SK-N-SH (cell line): ENCODE measurements around the gene EEA1.

Experiments
- EP300 ChIP-seq, 2 experiments: IDR thresholded peaks; 2 replicates each; pipeline versions ENCODE4 v1.4.0 to v1.6.1; 2012; ENCODE audit warnings: borderline replicate concordance in 1 of 2, low read depth in 1 of 2, low read length in 1 of 2
- EZH2phosphoT487 ChIP-seq: fragments of 200-600 bp; sonication (generic); IDR thresholded peaks from 2 replicates; pipeline ENCODE4 v1.6.1; 2017; ENCODE audit warnings: low read depth, mixed run types, mild to moderate bottlenecking, antibody characterized with exemption, moderate library complexity, borderline replicate concordance
- TAF1 ChIP-seq: IDR thresholded peaks from 2 replicates; pipeline ENCODE4 v1.6.1; 2012; ENCODE audit warnings: low read depth, mild to moderate bottlenecking, low read length, moderate library complexity, borderline replicate concordance
- YY1 ChIP-seq: IDR thresholded peaks from 2 replicates; pipeline ENCODE4 v1.4.0; 2012; ENCODE audit warnings: low read depth, mild to moderate bottlenecking
- TF ChIP-seq, protein P1 (sequence below): IDR thresholded peaks from 2 replicates; pipeline ENCODE4 v1.4.0; 2012; ENCODE audit warnings: low read depth
- TF ChIP-seq, protein P2 (sequence below): fragments of 200-600 bp; sonication (generic); IDR thresholded peaks from 2 replicates; pipeline ENCODE4 v1.6.1; 2017; ENCODE audit warnings: antibody characterized with exemption, mild to moderate bottlenecking, moderate library complexity

DNA sequence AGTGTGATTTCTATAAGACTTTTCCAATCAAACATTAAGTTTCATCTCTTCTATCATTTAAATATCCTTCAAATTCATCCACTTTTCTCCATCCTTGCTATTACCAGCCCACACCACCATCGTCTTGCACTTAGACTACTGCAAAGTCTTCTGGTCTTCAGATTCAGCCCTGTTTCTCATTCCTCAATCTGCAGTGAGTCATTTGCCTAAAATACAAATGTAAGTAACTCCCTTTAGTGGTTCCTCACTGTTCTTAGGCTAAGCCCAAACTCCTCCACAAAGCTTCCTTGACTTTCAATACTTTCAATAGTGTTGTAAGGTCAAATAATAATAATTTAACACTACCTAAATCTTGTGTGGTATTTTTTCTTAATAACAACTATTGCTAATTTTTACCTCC lies 143.1 kb downstream of the EEA1 start:
- TF ChIP-seq, protein P1, sequence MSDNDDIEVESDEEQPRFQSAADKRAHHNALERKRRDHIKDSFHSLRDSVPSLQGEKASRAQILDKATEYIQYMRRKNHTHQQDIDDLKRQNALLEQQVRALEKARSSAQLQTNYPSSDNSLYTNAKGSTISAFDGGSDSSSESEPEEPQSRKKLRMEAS: no peak
- TF ChIP-seq EZH2phosphoT487: no peak
- no peak for TF ChIP-seq YY1
- TF ChIP-seq TAF1: no peak
- TF ChIP-seq EP300 (IDR thresholded peaks at IDR 0.05; ENCODE audit: borderline replicate concordance in 1 of 2, low read depth in 1 of 2, low read length in 1 of 2): no peak
- TF ChIP-seq, protein P2, sequence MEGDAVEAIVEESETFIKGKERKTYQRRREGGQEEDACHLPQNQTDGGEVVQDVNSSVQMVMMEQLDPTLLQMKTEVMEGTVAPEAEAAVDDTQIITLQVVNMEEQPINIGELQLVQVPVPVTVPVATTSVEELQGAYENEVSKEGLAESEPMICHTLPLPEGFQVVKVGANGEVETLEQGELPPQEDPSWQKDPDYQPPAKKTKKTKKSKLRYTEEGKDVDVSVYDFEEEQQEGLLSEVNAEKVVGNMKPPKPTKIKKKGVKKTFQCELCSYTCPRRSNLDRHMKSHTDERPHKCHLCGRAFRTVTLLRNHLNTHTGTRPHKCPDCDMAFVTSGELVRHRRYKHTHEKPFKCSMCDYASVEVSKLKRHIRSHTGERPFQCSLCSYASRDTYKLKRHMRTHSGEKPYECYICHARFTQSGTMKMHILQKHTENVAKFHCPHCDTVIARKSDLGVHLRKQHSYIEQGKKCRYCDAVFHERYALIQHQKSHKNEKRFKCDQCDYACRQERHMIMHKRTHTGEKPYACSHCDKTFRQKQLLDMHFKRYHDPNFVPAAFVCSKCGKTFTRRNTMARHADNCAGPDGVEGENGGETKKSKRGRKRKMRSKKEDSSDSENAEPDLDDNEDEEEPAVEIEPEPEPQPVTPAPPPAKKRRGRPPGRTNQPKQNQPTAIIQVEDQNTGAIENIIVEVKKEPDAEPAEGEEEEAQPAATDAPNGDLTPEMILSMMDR: no peak
